DMS53 treated with DMSO at 0.1 percent for 48 hours (cell line): Measurements from ENCODE around the gene ARHGAP40.

ENCODE experiments used
- DNase-seq: peaks from one replicate; lab custom pipeline; 2025; ENCODE audit not compliant: unreplicated experiment; lab: John Stamatoyannopoulos, UW

ARHGAP40 gene

GRCh38 chr20:38674092-38674764 is 72.6 kb downstream of the ARHGAP40 start:
- no peak for DNase-seq

DNA sequence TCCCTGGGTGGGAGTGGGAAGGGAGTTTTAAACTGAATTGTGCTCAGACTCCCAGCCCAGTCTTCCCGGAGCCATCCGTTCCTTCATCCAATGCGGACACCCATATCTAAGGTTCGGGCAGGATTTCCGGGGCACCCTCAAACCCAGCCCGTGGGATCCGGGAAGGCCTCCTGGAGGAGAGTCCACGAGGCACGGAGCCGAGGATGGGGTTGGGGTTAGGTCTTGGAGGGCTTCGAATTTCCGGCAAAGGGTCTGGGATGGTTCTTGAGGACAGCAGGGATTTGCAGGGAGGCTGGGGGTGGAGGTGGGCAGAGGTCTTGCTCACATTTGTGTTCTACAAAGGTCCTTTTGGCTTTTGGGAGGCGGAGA is 73.1 kb downstream of the ARHGAP40 start:
- no peak for DNase-seq

DNA sequence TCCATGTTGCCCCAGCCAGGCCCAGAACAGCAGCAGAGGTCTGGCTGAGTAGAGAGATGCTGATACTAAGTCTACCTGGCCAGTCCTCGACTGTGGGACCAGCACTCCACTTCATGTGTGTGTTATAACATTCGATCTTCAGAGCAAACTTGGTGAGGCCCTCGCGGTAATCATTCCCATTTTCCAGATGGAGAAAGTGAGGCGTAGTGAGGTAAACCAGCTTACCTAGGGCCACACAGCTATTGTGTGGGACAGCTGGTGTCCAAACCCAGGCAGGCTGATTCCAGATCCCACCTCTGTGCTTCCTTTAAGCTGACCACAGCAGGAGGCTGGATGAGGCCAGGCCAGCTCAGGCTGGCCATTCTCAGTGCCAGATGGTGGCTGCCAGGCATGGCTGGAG is 75.0 kb downstream of the ARHGAP40 start:
- no peak for DNase-seq

DNA sequence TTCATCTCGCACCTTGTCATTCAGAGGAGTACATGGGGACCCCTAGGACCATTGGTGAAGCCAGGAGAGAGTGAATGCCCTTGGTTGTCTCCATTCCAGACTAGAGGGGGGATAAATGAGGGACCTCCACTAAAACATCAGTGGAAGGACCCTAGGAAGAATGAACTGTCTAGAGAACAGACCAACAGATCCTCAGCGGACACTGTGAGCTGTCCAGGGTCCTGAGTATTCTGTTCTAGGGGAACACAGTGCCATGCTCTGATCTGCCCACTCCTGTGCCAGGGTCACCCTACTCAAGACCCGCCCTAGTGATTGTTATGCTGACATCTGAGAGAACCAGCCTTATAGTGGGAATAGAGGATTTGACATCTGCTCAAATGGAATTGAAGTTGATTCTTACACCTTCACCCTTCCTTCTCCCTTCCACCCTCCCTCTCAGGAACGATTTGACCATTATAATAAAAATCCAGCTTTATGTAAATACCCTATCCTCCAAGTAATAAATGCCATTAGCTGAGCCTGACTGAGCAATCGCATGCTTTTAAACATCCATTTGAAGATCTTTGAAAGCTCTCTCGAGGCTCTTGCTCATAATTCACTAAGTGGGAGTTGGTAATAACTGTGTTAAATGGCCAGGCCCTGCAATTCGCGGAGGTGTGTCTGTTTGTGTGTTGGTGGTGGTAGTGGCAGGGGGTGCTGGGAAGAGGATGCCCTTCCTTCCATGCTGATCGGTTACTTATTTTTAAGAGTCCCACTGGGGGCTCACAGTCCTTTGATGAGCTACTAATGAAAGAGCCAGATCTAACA is 79.1 kb downstream of the ARHGAP40 start:
- no peak for DNase-seq

DNA sequence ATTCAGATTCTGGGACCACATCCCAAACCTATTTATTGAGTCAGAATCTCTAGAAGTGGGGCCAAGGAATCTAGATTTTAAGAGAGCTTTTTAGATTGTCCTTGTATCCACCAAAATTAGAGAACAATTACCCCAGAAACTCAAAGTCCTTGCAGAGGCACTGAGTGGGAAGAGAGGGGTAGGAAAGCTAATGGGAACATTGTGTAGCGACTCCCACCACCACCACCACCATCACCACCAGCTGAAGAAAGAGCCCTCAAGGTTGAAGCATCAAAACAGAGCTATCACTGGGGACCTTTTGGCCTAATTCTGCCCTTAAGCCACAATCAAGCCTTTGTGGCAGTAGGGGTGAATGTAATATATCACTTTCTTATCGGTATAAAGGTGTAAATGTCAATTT is 83.7 kb downstream of the ARHGAP40 start:
- DNase-seq, result no peak

- DNase-seq, result no peak
These were observed 84.4 kb downstream of the ARHGAP40 start for GRCh38 chr20:38685853-38686473.

GRCh38 chr20:38692436-38693411 is 91.1 kb downstream of the ARHGAP40 start:
- DNase-seq, result no peak

DNA sequence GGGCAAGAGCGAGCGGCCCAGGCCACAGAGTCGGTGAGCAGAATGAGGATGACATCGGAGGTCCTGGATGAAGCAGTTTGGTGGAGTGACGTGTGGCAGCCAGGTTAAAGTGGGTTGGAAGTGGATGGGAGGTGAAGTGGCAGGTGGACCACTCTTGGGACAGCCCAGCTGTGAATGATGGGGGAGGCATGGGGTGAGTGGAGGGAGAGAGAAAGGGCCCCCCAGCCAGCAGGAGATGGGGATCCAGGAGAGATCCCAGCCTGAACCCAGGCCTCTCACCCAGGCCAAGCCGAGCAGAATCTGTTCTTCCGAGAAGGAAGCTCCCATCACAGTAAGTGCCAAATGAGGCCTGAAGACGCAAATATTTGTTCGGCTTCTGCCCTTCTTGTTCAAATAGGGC is 95.7 kb downstream of the ARHGAP40 start:
- DNase-seq, result no peak

- no peak for DNase-seq
These were observed 96.9 kb downstream of the ARHGAP40 start for GRCh38 chr20:38698541-38698940.

DNA sequence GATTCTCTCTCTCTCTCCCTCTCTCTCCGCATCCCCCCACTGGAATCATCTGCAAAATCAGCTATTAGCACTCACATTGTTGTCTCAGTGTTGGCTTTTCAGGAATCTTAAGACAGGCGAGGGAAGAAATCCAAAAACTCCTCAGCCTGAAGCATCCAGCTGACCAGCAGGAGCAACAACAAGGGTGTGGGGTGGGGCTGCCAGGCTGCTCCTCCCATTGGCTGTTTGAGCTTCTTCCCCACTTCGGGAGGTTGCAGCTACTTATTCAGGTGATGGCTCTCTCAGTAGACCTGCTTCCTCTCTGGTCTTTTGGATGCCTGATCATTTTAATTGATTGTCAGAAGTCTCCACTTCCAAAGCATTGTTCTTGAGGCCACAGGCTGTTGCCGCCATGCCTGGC is 98.5 kb downstream of the ARHGAP40 start:
- DNase-seq, result no peak
